Liver (tissue), 3 donors: ENCODE data around the gene DEDD2.

ENCODE experiments used
- FOXA1 ChIP-seq: IDR thresholded peaks from 2 replicates; pipeline ENCODE4 v1.6.1; 2016; ENCODE audit warnings: antibody characterized with exemption
- HNF4A ChIP-seq, 2 donors: conservative IDR thresholded peaks; 2 replicates each; pipeline ENCODE4 v1.6.1; 2016; ENCODE audit warnings: antibody characterized with exemption in 2 of 2, mild to moderate bottlenecking in 2 of 2
- JUND ChIP-seq, 2 donors: IDR thresholded peaks; 2 replicates each; pipeline ENCODE4 v1.6.1; 2016; ENCODE audit warnings: antibody characterized with exemption in 2 of 2
- RAD21 ChIP-seq, 2 donors: IDR thresholded peaks; 2 replicates each; pipeline ENCODE4 v1.6.1; 2016; ENCODE audit warnings: antibody characterized with exemption in 2 of 2, mild to moderate bottlenecking in 2 of 2
- SP1 ChIP-seq: IDR thresholded peaks from 2 replicates; pipeline ENCODE4 v1.6.1; 2018; ENCODE audit warnings: antibody characterized with exemption, mild to moderate bottlenecking
- TAF1 ChIP-seq: conservative IDR thresholded peaks from 2 replicates; pipeline ENCODE4 v1.6.1; 2016; ENCODE audit warnings: antibody characterized with exemption, mild to moderate bottlenecking
- YY1 ChIP-seq: IDR thresholded peaks from 2 replicates; pipeline ENCODE4 v1.6.1; 2016; ENCODE audit warnings: antibody characterized with exemption, mild to moderate bottlenecking
- TF ChIP-seq, protein P1 (sequence below): fragments of 150-350 bp; IDR thresholded peaks from 2 replicates; pipeline ENCODE4 v1.5.1; 2017; ENCODE audit warnings: improper control_type of control experiment, low read depth, low read length; ENCODE audit not compliant: missing input control
- TF ChIP-seq, protein P2 (sequence below): IDR thresholded peaks from 2 replicates; pipeline ENCODE4 v1.6.1; 2016; ENCODE audit warnings: antibody characterized with exemption, mild to moderate bottlenecking
- TF ChIP-seq, protein P3 (sequence below): IDR thresholded peaks from 2 replicates; pipeline ENCODE4 v1.6.1; 2016; ENCODE audit warnings: antibody characterized with exemption
- donor health status: healthy.
- donor health status: healthy.

DNA sequence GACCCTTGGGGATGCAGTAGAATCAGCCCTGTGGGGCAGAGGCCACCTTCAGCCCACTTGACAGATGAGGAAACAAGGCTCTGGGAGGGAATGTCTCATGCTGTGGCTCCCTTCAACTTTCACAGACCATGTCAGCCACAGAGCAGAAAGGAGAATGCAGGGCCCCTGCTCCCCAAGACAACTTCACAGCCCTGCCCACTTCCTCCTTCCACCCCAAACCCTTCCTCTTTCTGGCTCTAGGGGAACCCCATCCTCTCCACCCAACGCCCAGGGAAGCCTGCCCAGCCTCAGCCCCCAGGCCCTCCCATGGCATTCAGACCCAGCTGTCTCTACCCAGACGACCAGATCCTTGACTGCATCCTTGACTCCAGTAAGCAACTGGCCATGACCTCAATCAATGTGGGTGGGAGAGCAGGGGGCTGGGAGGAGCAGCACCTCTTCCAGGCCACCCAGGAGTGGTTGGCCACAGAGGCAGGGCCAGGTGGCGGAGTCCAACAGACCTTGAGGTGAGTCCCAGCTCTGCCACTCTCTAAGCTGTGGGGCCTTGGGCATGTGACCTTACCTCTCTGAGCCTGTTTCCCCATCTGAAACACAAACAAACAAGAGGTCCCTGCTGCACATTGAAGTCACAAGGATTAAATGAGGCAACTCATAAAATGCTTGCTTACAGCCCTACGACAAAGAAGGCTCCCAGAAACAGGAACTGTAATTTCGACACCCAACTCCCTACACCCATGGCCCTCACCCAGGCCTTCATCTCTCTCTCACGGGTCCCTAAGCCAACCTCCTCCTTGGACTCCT is 15.8 kb downstream of the DEDD2 start:
- no peak for TF ChIP-seq RAD21 (IDR thresholded peaks at IDR 0.05)
- TF ChIP-seq, protein P1, sequence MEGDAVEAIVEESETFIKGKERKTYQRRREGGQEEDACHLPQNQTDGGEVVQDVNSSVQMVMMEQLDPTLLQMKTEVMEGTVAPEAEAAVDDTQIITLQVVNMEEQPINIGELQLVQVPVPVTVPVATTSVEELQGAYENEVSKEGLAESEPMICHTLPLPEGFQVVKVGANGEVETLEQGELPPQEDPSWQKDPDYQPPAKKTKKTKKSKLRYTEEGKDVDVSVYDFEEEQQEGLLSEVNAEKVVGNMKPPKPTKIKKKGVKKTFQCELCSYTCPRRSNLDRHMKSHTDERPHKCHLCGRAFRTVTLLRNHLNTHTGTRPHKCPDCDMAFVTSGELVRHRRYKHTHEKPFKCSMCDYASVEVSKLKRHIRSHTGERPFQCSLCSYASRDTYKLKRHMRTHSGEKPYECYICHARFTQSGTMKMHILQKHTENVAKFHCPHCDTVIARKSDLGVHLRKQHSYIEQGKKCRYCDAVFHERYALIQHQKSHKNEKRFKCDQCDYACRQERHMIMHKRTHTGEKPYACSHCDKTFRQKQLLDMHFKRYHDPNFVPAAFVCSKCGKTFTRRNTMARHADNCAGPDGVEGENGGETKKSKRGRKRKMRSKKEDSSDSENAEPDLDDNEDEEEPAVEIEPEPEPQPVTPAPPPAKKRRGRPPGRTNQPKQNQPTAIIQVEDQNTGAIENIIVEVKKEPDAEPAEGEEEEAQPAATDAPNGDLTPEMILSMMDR = no peak
- TF ChIP-seq, protein P2, sequence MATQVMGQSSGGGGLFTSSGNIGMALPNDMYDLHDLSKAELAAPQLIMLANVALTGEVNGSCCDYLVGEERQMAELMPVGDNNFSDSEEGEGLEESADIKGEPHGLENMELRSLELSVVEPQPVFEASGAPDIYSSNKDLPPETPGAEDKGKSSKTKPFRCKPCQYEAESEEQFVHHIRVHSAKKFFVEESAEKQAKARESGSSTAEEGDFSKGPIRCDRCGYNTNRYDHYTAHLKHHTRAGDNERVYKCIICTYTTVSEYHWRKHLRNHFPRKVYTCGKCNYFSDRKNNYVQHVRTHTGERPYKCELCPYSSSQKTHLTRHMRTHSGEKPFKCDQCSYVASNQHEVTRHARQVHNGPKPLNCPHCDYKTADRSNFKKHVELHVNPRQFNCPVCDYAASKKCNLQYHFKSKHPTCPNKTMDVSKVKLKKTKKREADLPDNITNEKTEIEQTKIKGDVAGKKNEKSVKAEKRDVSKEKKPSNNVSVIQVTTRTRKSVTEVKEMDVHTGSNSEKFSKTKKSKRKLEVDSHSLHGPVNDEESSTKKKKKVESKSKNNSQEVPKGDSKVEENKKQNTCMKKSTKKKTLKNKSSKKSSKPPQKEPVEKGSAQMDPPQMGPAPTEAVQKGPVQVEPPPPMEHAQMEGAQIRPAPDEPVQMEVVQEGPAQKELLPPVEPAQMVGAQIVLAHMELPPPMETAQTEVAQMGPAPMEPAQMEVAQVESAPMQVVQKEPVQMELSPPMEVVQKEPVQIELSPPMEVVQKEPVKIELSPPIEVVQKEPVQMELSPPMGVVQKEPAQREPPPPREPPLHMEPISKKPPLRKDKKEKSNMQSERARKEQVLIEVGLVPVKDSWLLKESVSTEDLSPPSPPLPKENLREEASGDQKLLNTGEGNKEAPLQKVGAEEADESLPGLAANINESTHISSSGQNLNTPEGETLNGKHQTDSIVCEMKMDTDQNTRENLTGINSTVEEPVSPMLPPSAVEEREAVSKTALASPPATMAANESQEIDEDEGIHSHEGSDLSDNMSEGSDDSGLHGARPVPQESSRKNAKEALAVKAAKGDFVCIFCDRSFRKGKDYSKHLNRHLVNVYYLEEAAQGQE = no peak
- no peak for TF ChIP-seq TAF1
- TF ChIP-seq SP1 = no peak
- TF ChIP-seq HNF4A (conservative IDR thresholded peaks at IDR 0.05) = no peak
- TF ChIP-seq, protein P3, sequence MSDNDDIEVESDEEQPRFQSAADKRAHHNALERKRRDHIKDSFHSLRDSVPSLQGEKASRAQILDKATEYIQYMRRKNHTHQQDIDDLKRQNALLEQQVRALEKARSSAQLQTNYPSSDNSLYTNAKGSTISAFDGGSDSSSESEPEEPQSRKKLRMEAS = no peak
- TF ChIP-seq YY1 = no peak
- TF ChIP-seq JUND (IDR thresholded peaks at IDR 0.05) = no peak
- no peak for TF ChIP-seq FOXA1
